ENCODE data around the gene NUCB1.
"Not testable (repeated sequence)": the region's sequence is repeated elsewhere in the genome, so short reads cannot be mapped to it uniquely, and the experiment has no call there.

The NUCB1 gene

GRCh38 chr19:48906324-48906723 is 6.2 kb downstream of the NUCB1 start:
- DNase-seq = no peak

- DNase-seq = no peak
Measured at GRCh38 chr19:48907671-48908070, 7.6 kb downstream of the NUCB1 start.

- DNase-seq = not testable (repeated sequence)
Measured at GRCh38 chr19:48909424-48910077, 9.4 kb downstream of the NUCB1 start.

GRCh38 chr19:48910803-48911202 is 10.7 kb downstream of the NUCB1 start:
- DNase-seq = no peak

- DNase-seq = no peak
Measured at GRCh38 chr19:48913114-48913889, 13.2 kb downstream of the NUCB1 start.

- DNase-seq = no peak
Measured at GRCh38 chr19:48914181-48914580, 14.1 kb downstream of the NUCB1 start.

GRCh38 chr19:48915757-48916156 is 15.6 kb downstream of the NUCB1 start:
- no peak for DNase-seq

- no peak for DNase-seq
Measured at GRCh38 chr19:48918071-48918470, 18.0 kb downstream of the NUCB1 start.

- no peak for DNase-seq
Measured at GRCh38 chr19:48918801-48919247, 18.7 kb downstream of the NUCB1 start.

- not testable (repeated sequence) for DNase-seq
Measured at GRCh38 chr19:48919271-48919670, 19.2 kb downstream of the NUCB1 start.

- no peak for DNase-seq
Measured at GRCh38 chr19:48920949-48921348, 20.8 kb downstream of the NUCB1 start.

GRCh38 chr19:48921721-48922500 is 21.8 kb downstream of the NUCB1 start:
- DNase-seq = no peak

- DNase-seq = no peak
Measured at GRCh38 chr19:48922548-48923490, 22.7 kb downstream of the NUCB1 start.

- DNase-seq = peak; percentile 29
Measured at GRCh38 chr19:48925240-48925843, 25.2 kb downstream of the NUCB1 start.

GRCh38 chr19:48925890-48926289 is 25.8 kb downstream of the NUCB1 start:
- not testable (repeated sequence) for DNase-seq

GRCh38 chr19:48926909-48927308 is 26.8 kb downstream of the NUCB1 start:
- DNase-seq = peak; percentile 77

- DNase-seq = not testable (repeated sequence)
Measured at GRCh38 chr19:48927692-48928091, 27.6 kb downstream of the NUCB1 start.

GRCh38 chr19:48928164-48929025 is 28.3 kb downstream of the NUCB1 start:
- DNase-seq = no peak

GRCh38 chr19:48933382-48933932 is 33.3 kb downstream of the NUCB1 start, which contains the start of gene DHDH:
Gene DHDH (plus strand): TSS chr19:48933699. CDS start chr19:48933722, 23 bp downstream.
- DNase-seq = peak; percentile 28

GRCh38 chr19:48934837-48935236 is 34.7 kb downstream of the NUCB1 start:
- DNase-seq = no peak
